SU-DHL-6 (cell line): ENCODE results near the gene PSMG1.

Source experiments
- H2AFZ ChIP-seq: fragments of 200-600 bp; sonication (generic); 2 replicates; pipeline ENCODE4 v1.6.1; 2014; ENCODE audit warnings: low read depth, mild to moderate bottlenecking, moderate library complexity, mixed read lengths, antibody characterized with exemption, low read length; ENCODE audit not compliant: severe bottlenecking
- H3F3A ChIP-seq: fragments of 200-600 bp; shearing (Covaris generic); 2 replicates; pipeline ENCODE4 v1.6.0; 2016; ENCODE audit warnings: antibody characterized with exemption, mild to moderate bottlenecking; ENCODE audit not compliant: insufficient read depth
- H3K27ac ChIP-seq: fragments of 200-600 bp; sonication (generic); 2 replicates; pipeline ENCODE4 v1.5.1; 2016; ENCODE audit warnings: low read depth, mild to moderate bottlenecking, low read length, moderate library complexity, mixed read lengths
- H3K27me3 ChIP-seq: fragments of 200-600 bp; sonication (generic), shearing (Covaris generic); 2 replicates; pipeline ENCODE4 v1.6.0; 2014; ENCODE audit warnings: mild to moderate bottlenecking, low read length
- H3K36me3 ChIP-seq: fragments of 200-600 bp; sonication (generic); 2 replicates; pipeline ENCODE4 v1.6.1; 2014; ENCODE audit warnings: mild to moderate bottlenecking, low read length, mixed read lengths
- H3K4me2 ChIP-seq: fragments of 300-600, 200-600 bp; shearing (Covaris generic), sonication (generic); 2 replicates; pipeline ENCODE4 v1.6.0; 2014; ENCODE audit warnings: low read length, low read depth, mild to moderate bottlenecking; ENCODE audit not compliant: poor library complexity, severe bottlenecking
- H3K4me3 ChIP-seq: fragments of 200-600 bp; sonication (generic); 2 replicates; pipeline ENCODE4 v1.5.1; 2014; ENCODE audit warnings: antibody characterized with exemption, low read length, mild to moderate bottlenecking, mixed read lengths; ENCODE audit not compliant: insufficient read depth, poor library complexity, severe bottlenecking
- H3K79me2 ChIP-seq: fragments of 200-600 bp; sonication (generic); 2 replicates; pipeline ENCODE4 v1.6.1; 2014; ENCODE audit warnings: mild to moderate bottlenecking, low read length, moderate library complexity; ENCODE audit not compliant: insufficient read depth
- H3K9ac ChIP-seq: fragments of 200-600 bp; sonication (generic); 2 replicates; pipeline ENCODE4 v1.7.0; 2014; ENCODE audit warnings: mild to moderate bottlenecking, low read length
- H3K9me2 ChIP-seq: fragments of 200-600 bp; sonication (generic); replicated peaks from 2 replicates; pipeline ENCODE4 v1.6.1; 2014; ENCODE audit warnings: low read length; ENCODE audit not compliant: insufficient read depth
- H3K9me3 ChIP-seq: fragments of 200-600 bp; sonication (generic); 2 replicates; pipeline ENCODE4 v1.6.1; 2014; ENCODE audit warnings: low read length, mixed read lengths; ENCODE audit not compliant: insufficient read depth
- H4K20me1 ChIP-seq: fragments of 200-600 bp; sonication (generic); 2 replicates; pipeline ENCODE4 v1.6.1; 2014; ENCODE audit warnings: low read depth, mild to moderate bottlenecking, antibody characterized with exemption, low read length, moderate library complexity, mixed read lengths
- CTCF ChIP-seq: fragments of 200-600 bp; sonication (generic); IDR thresholded peaks from one replicate; pipeline ENCODE4 v1.5.1; 2017; ENCODE audit warnings: antibody characterized with exemption, mild to moderate bottlenecking, low read length, moderate library complexity; ENCODE audit not compliant: insufficient read depth, poor library complexity, severe bottlenecking
- EZH2phosphoT487 ChIP-seq: fragments of 200-600 bp; sonication (generic), shearing (Covaris generic); conservative IDR thresholded peaks from 2 replicates; pipeline ENCODE4 v1.6.1; 2018; ENCODE audit warnings: mild to moderate bottlenecking, antibody characterized with exemption, low read length, moderate library complexity, mixed read lengths

Gene PSMG1

DNA sequence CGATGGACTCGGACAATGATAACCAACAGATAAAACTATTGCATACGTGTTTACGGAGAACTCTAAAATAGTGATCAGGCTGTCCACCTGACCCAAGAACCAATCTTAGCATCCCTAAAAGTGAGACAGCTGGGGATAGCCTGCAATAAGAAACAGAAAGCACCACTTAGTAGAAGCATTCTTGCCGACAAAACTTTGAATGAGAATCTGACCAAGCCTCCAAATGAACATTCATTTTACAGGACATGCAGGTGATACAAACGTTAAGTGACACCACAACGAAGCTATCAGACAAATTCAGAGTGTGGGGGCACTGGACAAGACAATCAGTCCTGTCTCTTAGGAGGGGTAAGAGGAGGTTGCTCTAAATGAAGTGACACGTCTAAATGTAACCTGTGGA is 1.2 kb downstream of the PSMG1 start:
- H4K20me1 ChIP-seq: peaks cover 3% of the 10 kb centered on the region; the same call in 1 of the 2 replicates
- peaks cover 32% of the 10 kb centered on the region for H3F3A ChIP-seq
- no peak overlapping the region for H2AFZ ChIP-seq
- H3K79me2 ChIP-seq: peaks cover 38% of the 10 kb centered on the region
- TF ChIP-seq EZH2phosphoT487: no peak
- TF ChIP-seq CTCF: no peak
- no peaks in the 10 kb centered on the region for H3K9me2 ChIP-seq
- H3K27ac ChIP-seq: 0 out of 2 replicates have a peak overlapping the region, but pooled peaks have one; percentile 19
- H3K27me3 ChIP-seq: no peaks in the 10 kb centered on the region
- H3K36me3 ChIP-seq: peaks cover 23% of the 10 kb centered on the region
- peak overlapping the region; percentile 79 for H3K4me2 ChIP-seq
- no peaks in the 10 kb centered on the region for H3K9me3 ChIP-seq
- H3K9ac ChIP-seq: peak overlapping the region; percentile 94
- peak overlapping the region; percentile 86 for H3K4me3 ChIP-seq

GRCh38 chr21:39181205-39181818 is 1.9 kb downstream of the PSMG1 start:
- peaks cover 42% of the 10 kb centered on the region for H3K79me2 ChIP-seq
- H2AFZ ChIP-seq: no peak overlapping the region
- H4K20me1 ChIP-seq: peaks cover 3% of the 10 kb centered on the region; the same call in 1 of the 2 replicates
- H3K9ac ChIP-seq: peak overlapping the region; percentile 94
- no peak overlapping the region for H3K27ac ChIP-seq
- no peak for TF ChIP-seq CTCF
- TF ChIP-seq EZH2phosphoT487: no peak
- no peaks in the 10 kb centered on the region for H3K9me3 ChIP-seq
- peak overlapping the region; percentile 79 for H3K4me2 ChIP-seq
- no peaks in the 10 kb centered on the region for H3K27me3 ChIP-seq
- peaks cover 28% of the 10 kb centered on the region for H3K36me3 ChIP-seq
- H3K4me3 ChIP-seq: peak overlapping the region; percentile 86
- H3K9me2 ChIP-seq: no peaks in the 10 kb centered on the region
- peaks cover 25% of the 10 kb centered on the region for H3F3A ChIP-seq

DNA sequence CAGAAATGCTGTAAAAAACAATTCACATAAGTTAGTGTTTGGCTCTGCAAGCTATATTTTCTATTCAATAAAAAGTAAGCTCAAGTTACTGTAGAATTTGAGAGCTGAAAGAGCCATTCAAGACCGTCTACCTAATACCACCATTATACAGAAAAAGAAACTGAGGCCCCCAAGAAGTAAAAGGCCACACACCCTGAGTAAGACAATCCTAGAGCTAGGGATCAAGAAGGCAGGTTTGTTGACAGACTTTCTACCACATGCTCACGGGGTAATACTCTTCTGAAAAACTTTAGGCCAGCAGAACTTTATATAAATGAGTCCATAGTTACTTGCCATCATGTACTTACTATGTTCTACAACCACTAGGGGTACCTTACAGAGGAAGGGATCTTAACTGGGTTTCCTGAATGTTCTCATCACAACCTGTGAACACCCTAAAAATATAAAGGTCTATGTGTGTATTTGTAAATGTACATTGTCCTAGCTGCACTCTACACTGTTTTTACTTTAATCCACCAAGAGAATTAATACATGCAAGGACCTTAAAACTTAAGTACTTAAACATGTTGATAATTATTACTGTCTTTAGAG is 2.7 kb downstream of the PSMG1 start:
- H2AFZ ChIP-seq: no peak overlapping the region
- H3K9me2 ChIP-seq: no peaks in the 10 kb centered on the region
- H3K4me2 ChIP-seq: peak overlapping the region; percentile 79
- H3K4me3 ChIP-seq: no peak overlapping the region
- no peaks in the 10 kb centered on the region for H3K27me3 ChIP-seq
- H3K9ac ChIP-seq: no peak overlapping the region
- no peaks in the 10 kb centered on the region for H3K9me3 ChIP-seq
- H3F3A ChIP-seq: peaks cover 17% of the 10 kb centered on the region
- no peak overlapping the region for H3K27ac ChIP-seq
- no peak for TF ChIP-seq EZH2phosphoT487
- peak; percentile 20 for TF ChIP-seq CTCF
- H3K79me2 ChIP-seq: peaks cover 50% of the 10 kb centered on the region
- H3K36me3 ChIP-seq: peaks cover 32% of the 10 kb centered on the region
- peaks cover 3% of the 10 kb centered on the region; the same call in 1 of the 2 replicates for H4K20me1 ChIP-seq
